HepG2 (cell line): ENCODE results near the gene MAP1LC3B. TPM values are rescaled to one million over a fixed set of nuclear protein-coding genes. Genes with fewer than 3 reads are reported as not detected.

Experiments used
- ASH2L ChIP-seq: fragments of 300-600, 200-600 bp; sonication (generic); IDR thresholded peaks from 2 replicates; pipeline ENCODE4 v1.7.0; 2017; ENCODE audit warnings: low read depth, mild to moderate bottlenecking, moderate library complexity, mixed read lengths, low read length; ENCODE audit not compliant: insufficient read length
- ATM ChIP-seq: fragments of 450-650 bp; IDR thresholded peaks from 2 replicates; pipeline ENCODE4 v1.7.1; 2017; ENCODE audit warnings: mild to moderate bottlenecking, borderline replicate concordance
- ATRX ChIP-seq: sonication (generic); formaldehyde crosslinking; IDR thresholded peaks from 2 replicates; pipeline ENCODE4 v1.4.0; 2020; ENCODE audit warnings: missing genetic modification reagents, borderline replicate concordance
- CBX2 ChIP-seq, 2 experiments: fragments of 200-600 bp in 1 of 2; sonication (generic); formaldehyde crosslinking in 1 of 2; IDR thresholded peaks; 2 replicates each; pipeline versions ENCODE4 v1.7.0 to v1.8.1; 2018 to 2022; ENCODE audit warnings: low read depth in 2 of 2, low read length in 1 of 2, mild to moderate bottlenecking in 1 of 2, missing genetic modification reagents in 1 of 2
- CHCHD3 ChIP-seq: sonication (generic); formaldehyde crosslinking; IDR thresholded peaks from 2 replicates; pipeline ENCODE4 v1.8.0; 2022; ENCODE audit warnings: mild to moderate bottlenecking, missing genetic modification reagents, moderate library complexity
- DR1 ChIP-seq: sonication (generic); formaldehyde crosslinking; IDR thresholded peaks from 2 replicates; pipeline ENCODE4 v1.8.0; 2021; ENCODE audit warnings: mild to moderate bottlenecking, missing genetic modification reagents, inconsistent platforms
- EEA1 ChIP-seq: sonication (generic); formaldehyde crosslinking; IDR thresholded peaks from 2 replicates; pipeline ENCODE4 v1.5.1; 2020; ENCODE audit warnings: mild to moderate bottlenecking, missing genetic modification reagents, borderline replicate concordance
- KAT2B ChIP-seq: fragments of 150-350 bp; IDR thresholded peaks from 2 replicates; pipeline ENCODE4 v1.6.1; 2014; ENCODE audit warnings: low read depth, low read length, borderline replicate concordance
- KAT8 ChIP-seq: IDR thresholded peaks from 2 replicates; pipeline ENCODE4 v1.6.1; 2016; ENCODE audit warnings: missing genetic modification reagents, missing compliant biosample characterization
- KDM5B ChIP-seq: sonication (generic); formaldehyde crosslinking; IDR thresholded peaks from 2 replicates; pipeline ENCODE4 v1.4.0; 2020; ENCODE audit warnings: missing genetic modification reagents, mild to moderate bottlenecking, borderline replicate concordance
- MAFK ChIP-seq, 2 experiments: IDR thresholded peaks in 1 of 2; conservative IDR thresholded peaks in 1 of 2; 2 replicates each; pipeline ENCODE4 v1.6.1; 2011; ENCODE audit warnings: improper control_type of control experiment in 2 of 2, low read length in 2 of 2
- RAD21 ChIP-seq: fragments of 450-650 bp; formaldehyde crosslinking; IDR thresholded peaks from 2 replicates; pipeline ENCODE4 v1.5.0; 2020; ENCODE audit warnings: mild to moderate bottlenecking
- SAP130 ChIP-seq: IDR thresholded peaks from 2 replicates; pipeline ENCODE4 v1.6.1; 2016; ENCODE audit warnings: low read depth
- SMARCE1 ChIP-seq: fragments of 450-650 bp; IDR thresholded peaks from 2 replicates; pipeline ENCODE4 v1.6.1; 2017; ENCODE audit warnings: borderline replicate concordance
- WIZ ChIP-seq: sonication (generic); formaldehyde crosslinking; IDR thresholded peaks from 2 replicates; pipeline ENCODE4 v1.5.1; 2020; ENCODE audit warnings: mild to moderate bottlenecking, missing genetic modification reagents
- ZFP37 ChIP-seq: sonication (generic); formaldehyde crosslinking; IDR thresholded peaks from 2 replicates; pipeline ENCODE4 v1.4.0; 2020; ENCODE audit warnings: missing genetic modification reagents, borderline replicate concordance
- ZNF124 ChIP-seq: sonication (generic); formaldehyde crosslinking; IDR thresholded peaks from 2 replicates; pipeline ENCODE4 v1.4.0; 2020; ENCODE audit warnings: missing genetic modification reagents
- ZNF24 ChIP-seq: fragments of 450-650 bp; IDR thresholded peaks from 2 replicates; pipeline ENCODE4 v1.6.1; 2017; ENCODE audit warnings: antibody characterized with exemption, mild to moderate bottlenecking
- ZNF430 ChIP-seq: sonication (generic); formaldehyde crosslinking; IDR thresholded peaks from 2 replicates; pipeline ENCODE4 v1.9.0; 2021; ENCODE audit warnings: mild to moderate bottlenecking, missing genetic modification reagents
- ZNF598 ChIP-seq: sonication (generic); formaldehyde crosslinking; IDR thresholded peaks from 2 replicates; pipeline ENCODE4 v1.5.1; 2020; ENCODE audit warnings: mild to moderate bottlenecking, missing genetic modification reagents, borderline replicate concordance
- polyA plus RNA-seq, 8 experiments: library from polyadenylated mRNA; depleted of rRNA in 3 of 8; stranded (reverse) in 7 of 8; unstranded in 1 of 8; fragments of >200 nt; fragmentation: Illumina TruSeq in 4 of 8; extraction: Trizol in 4 of 8; gene quantifications; 2 replicates each; pipeline versions ENCODE4 v1.2.1 to v1.2.3, GENCODE V29; 2011 to 2016; ENCODE audit warnings: low read depth in 4 of 8, missing spikeins in 1 of 8, mixed read lengths in 1 of 8; ENCODE audit not compliant: insufficient read depth in 1 of 8
- total RNA-seq, 5 experiments: library from RNA; depleted of rRNA; stranded (reverse); fragments of >200 nt; fragmentation: Illumina TruSeq; extraction: Trizol; gene quantifications; 2 replicates each; pipeline ENCODE4 v1.2.3, GENCODE V29; 2016; ENCODE audit warnings: low read depth in 1 of 5
- TF ChIP-seq, protein P1 (sequence below): IDR thresholded peaks from 2 replicates; pipeline ENCODE4 v1.6.1; 2016; ENCODE audit warnings: mild to moderate bottlenecking
- TF ChIP-seq, protein P2 (sequence below): sonication (generic); formaldehyde crosslinking; IDR thresholded peaks from 2 replicates; pipeline ENCODE4 v1.5.1; 2020; ENCODE audit warnings: missing genetic modification reagents, mild to moderate bottlenecking, borderline replicate concordance
- TF ChIP-seq, protein P3 (sequence below), 2 experiments: sonication (generic) in 1 of 2; formaldehyde crosslinking in 1 of 2; IDR thresholded peaks; 2 replicates each; pipeline versions ENCODE4 v1.5.1 to v1.6.1; 2011 to 2020; ENCODE audit warnings: borderline replicate concordance in 1 of 2, low read depth in 1 of 2, low read length in 1 of 2, mild to moderate bottlenecking in 1 of 2, missing genetic modification reagents in 1 of 2, moderate library complexity in 1 of 2
- TF ChIP-seq, protein P4 (sequence below): sonication (generic); formaldehyde crosslinking; IDR thresholded peaks from 2 replicates; pipeline ENCODE4 v1.8.0; 2022; ENCODE audit warnings: mild to moderate bottlenecking, missing genetic modification reagents, moderate library complexity

MAP1LC3B gene
- total and polyA plus RNA-seq, 2 of the 13 experiments (the other 11 are each of a cell fraction or from before 2014, with no cell fraction given) = 15.7 to 37.4 TPM

DNA sequence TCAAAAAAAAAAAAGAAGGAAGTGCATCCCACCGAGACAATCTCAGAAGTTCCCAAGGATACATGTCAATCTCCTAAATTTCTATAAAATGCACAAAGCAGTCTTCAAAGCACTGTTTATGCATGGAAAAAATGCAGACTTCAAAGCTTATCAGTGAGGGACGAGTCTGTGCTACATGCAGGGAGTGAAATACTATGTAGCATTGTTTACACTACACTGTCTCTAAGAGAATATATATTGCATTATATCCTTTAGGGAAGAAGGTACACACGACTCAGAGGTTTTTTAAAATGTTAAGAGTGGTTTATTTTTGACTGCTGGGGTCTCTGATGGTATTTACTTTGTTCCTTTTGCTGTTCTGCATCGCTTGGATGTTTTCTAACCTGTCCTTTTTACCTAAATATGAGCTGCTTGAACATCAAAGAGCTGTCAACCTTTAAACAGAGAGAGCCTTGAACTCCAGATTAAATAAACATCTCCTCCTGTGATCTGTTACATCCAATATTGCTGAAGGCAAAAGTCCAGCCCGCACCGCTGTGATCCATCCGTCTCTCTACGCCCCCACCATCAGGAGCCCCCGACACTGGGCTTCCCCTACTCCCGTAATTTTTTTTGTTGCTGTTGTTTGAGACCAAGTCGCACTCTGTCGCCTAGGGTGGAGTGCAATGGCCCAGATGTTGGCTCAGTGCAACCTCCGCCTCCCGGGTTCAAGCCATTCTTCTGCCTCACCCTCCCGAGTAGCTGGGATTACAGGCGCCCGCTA is 9.9 kb upstream of the MAP1LC3B start (continued):
- TF ChIP-seq CBX2 (IDR thresholded peaks at IDR 0.05; ENCODE audit: low read depth, low read length) = no peak
- 0 out of 2 replicates have a peak, but pooled peaks have one; percentile 28 for TF ChIP-seq CBX2 (CRISPR knock-in tag; IDR thresholded peaks at IDR 0.05; ENCODE audit: low read depth)
- peak; percentile 87 for TF ChIP-seq KAT8
- no peak for TF ChIP-seq EEA1
- TF ChIP-seq, protein P1, sequence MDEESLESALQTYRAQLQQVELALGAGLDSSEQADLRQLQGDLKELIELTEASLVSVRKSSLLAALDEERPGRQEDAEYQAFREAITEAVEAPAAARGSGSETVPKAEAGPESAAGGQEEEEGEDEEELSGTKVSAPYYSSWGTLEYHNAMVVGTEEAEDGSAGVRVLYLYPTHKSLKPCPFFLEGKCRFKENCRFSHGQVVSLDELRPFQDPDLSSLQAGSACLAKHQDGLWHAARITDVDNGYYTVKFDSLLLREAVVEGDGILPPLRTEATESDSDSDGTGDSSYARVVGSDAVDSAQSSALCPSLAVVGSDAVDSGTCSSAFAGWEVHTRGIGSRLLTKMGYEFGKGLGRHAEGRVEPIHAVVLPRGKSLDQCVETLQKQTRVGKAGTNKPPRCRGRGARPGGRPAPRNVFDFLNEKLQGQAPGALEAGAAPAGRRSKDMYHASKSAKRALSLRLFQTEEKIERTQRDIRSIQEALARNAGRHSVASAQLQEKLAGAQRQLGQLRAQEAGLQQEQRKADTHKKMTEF (CRISPR knock-in tag) = peak; percentile 99
- TF ChIP-seq MAFK (conservative IDR thresholded peaks at IDR 0.05 in 1 of 2, IDR thresholded peaks at IDR 0.05 in 1 of 2; ENCODE audit: low read length in 2 of 2) = no peak
- no peak for TF ChIP-seq ZNF598 (CRISPR knock-in tag)
- TF ChIP-seq, protein P2, sequence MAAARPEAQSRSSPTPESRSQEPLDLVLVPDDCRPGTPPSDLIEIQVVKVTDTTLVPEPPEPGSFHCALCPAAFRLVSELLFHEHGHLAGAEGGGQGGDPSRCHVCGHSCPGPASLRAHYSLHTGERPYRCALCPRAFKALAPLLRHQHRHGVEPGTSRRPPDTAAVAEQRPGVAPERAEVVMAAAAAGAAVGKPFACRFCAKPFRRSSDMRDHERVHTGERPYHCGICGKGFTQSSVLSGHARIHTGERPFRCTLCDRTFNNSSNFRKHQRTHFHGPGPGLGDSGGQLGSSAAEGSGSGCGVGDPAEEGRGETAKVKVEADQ (CRISPR knock-in tag) = peak; percentile 61; the same call in 1 of the 2 replicates
- peak; percentile 66; the same call in 1 of the 2 replicates for TF ChIP-seq ZNF430 (CRISPR knock-in tag)
- TF ChIP-seq, protein P3, sequence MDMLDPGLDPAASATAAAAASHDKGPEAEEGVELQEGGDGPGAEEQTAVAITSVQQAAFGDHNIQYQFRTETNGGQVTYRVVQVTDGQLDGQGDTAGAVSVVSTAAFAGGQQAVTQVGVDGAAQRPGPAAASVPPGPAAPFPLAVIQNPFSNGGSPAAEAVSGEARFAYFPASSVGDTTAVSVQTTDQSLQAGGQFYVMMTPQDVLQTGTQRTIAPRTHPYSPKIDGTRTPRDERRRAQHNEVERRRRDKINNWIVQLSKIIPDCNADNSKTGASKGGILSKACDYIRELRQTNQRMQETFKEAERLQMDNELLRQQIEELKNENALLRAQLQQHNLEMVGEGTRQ (IDR thresholded peaks at IDR 0.05; ENCODE audit: low read depth, low read length) = no peak
- TF ChIP-seq, protein P3 (CRISPR knock-in tag; IDR thresholded peaks at IDR 0.05; ENCODE audit: borderline replicate concordance) = 0 out of 2 replicates have a peak, but pooled peaks have one; percentile 38
- TF ChIP-seq, protein P4, sequence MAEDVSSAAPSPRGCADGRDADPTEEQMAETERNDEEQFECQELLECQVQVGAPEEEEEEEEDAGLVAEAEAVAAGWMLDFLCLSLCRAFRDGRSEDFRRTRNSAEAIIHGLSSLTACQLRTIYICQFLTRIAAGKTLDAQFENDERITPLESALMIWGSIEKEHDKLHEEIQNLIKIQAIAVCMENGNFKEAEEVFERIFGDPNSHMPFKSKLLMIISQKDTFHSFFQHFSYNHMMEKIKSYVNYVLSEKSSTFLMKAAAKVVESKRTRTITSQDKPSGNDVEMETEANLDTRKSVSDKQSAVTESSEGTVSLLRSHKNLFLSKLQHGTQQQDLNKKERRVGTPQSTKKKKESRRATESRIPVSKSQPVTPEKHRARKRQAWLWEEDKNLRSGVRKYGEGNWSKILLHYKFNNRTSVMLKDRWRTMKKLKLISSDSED (CRISPR knock-in tag) = no peak
- TF ChIP-seq ZNF124 (CRISPR knock-in tag) = peak; percentile 51; the same call in 1 of the 2 replicates
- TF ChIP-seq ASH2L = peak; percentile 96
- TF ChIP-seq DR1 (CRISPR knock-in tag) = peak; percentile 80
- no peak for TF ChIP-seq ATM
- no peak for TF ChIP-seq ATRX (CRISPR knock-in tag)
- peak; percentile 58; the same call in 1 of the 2 replicates for TF ChIP-seq ZNF24
- TF ChIP-seq CHCHD3 (CRISPR knock-in tag) = no peak
- no peak; the same call in 1 of the 2 replicates for TF ChIP-seq WIZ (CRISPR knock-in tag)
- no peak for TF ChIP-seq SMARCE1
- TF ChIP-seq SAP130 = peak; percentile 98
- no peak for TF ChIP-seq RAD21 (CRISPR knock-in tag)
- TF ChIP-seq KDM5B (CRISPR knock-in tag) = no peak
- TF ChIP-seq KAT2B = no peak
- no peak; the same call in 1 of the 2 replicates for TF ChIP-seq ZFP37 (CRISPR knock-in tag)
